Measurements from ENCODE around the gene KPNA3. TPM values are rescaled to one million over a fixed set of nuclear protein-coding genes. Genes with fewer than 3 reads are reported as not detected.
"Not testable (repeated sequence)": the region's sequence is repeated elsewhere in the genome, so short reads cannot be mapped to it uniquely, and the experiment has no call there.

Gene KPNA3
- total RNA-seq, 1 donor from 2014 or later = 60.0 TPM

DNA sequence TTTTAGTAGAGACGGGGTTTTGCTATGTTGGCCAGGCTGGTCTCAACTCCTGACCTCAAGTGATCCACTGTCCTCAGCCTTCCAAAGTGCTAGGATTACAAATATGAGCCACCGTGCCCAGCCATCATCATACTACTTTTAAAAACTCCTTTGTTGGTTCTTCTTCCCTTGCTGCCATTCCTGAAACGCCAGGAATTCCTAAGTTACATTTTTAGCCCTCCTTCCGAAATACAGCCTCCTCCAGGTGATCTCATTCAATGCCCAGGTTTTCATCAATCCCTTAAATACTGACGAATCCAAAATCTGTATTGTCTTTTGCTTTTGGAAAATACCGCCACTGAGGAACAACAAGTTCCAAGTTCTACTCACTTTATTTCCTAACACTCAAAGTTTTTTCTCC lies 75.9 kb downstream of the KPNA3 start:
- no peak for DNase-seq

GRCh38 chr13:49714757-49715156 lies 77.7 kb downstream of the KPNA3 start:
- no peak overlapping the region for H3K4me3 ChIP-seq
- no peak for DNase-seq
- no peak overlapping the region for H3K27ac ChIP-seq (replicated peaks)
- TF ChIP-seq CTCF (IDR thresholded peaks at IDR 0.05; ENCODE audit: borderline replicate concordance) = no peak
- no peaks in the 10 kb centered on the region for H3K27me3 ChIP-seq (ENCODE audit: low read depth)
- intact Hi-C loops (cut with micrococcal nuclease) = no loop called here
- no peaks in the 10 kb centered on the region for H3K4me1 ChIP-seq
- peaks cover 71% of the 10 kb centered on the region for H3K36me3 ChIP-seq
- H3K9me3 ChIP-seq (replicated peaks) = peaks cover 23% of the 10 kb centered on the region

More for the DNA sequence above, 75.9 kb downstream of the KPNA3 start:
- Histone ChIP-seq H3K4me3 (no peak overlapping the region), H3K9me3 (replicated peaks) (peaks cover 23% of the 10 kb centered on the region), H3K27ac (replicated peaks) (no peak overlapping the region), H3K4me1 (no peaks in the 10 kb centered on the region), H3K36me3 (peaks cover 76% of the 10 kb centered on the region), H3K27me3 (ENCODE audit: low read depth) (no peaks in the 10 kb centered on the region)
- no peak for TF ChIP-seq CTCF (IDR thresholded peaks at IDR 0.05; ENCODE audit: borderline replicate concordance)
- intact Hi-C loops (cut with micrococcal nuclease) = no loop called here

- peaks cover 67% of the 10 kb centered on the region for H3K36me3 ChIP-seq
These were observed 81.1 kb downstream of the KPNA3 start for GRCh38 chr13:49711218-49711863.

GRCh38 chr13:49704264-49704663 lies 88.2 kb downstream of the KPNA3 start:
- intact Hi-C loops (cut with micrococcal nuclease); H3K27me3 ChIP-seq (ENCODE audit: low read depth); H3K4me3 ChIP-seq; H3K4me1 ChIP-seq; H3K9me3 ChIP-seq (replicated peaks); DNase-seq; H3K27ac ChIP-seq (replicated peaks): not testable (repeated sequence)
- peaks cover 84% of the 10 kb centered on the region for H3K36me3 ChIP-seq

More at GRCh38 chr13:49711218-49711863, 81.1 kb downstream of the KPNA3 start:
- intact Hi-C loops (cut with micrococcal nuclease) = no loop called here
- H3K4me1 ChIP-seq = no peaks in the 10 kb centered on the region
- DNase-seq = no peak
- H3K4me3 ChIP-seq = no peak overlapping the region
- H3K9me3 ChIP-seq (replicated peaks) = peaks cover 23% of the 10 kb centered on the region
- H3K27me3 ChIP-seq (ENCODE audit: low read depth) = no peaks in the 10 kb centered on the region
- no peak for TF ChIP-seq CTCF (IDR thresholded peaks at IDR 0.05; ENCODE audit: borderline replicate concordance)
- no peak overlapping the region for H3K27ac ChIP-seq (replicated peaks)

DNA sequence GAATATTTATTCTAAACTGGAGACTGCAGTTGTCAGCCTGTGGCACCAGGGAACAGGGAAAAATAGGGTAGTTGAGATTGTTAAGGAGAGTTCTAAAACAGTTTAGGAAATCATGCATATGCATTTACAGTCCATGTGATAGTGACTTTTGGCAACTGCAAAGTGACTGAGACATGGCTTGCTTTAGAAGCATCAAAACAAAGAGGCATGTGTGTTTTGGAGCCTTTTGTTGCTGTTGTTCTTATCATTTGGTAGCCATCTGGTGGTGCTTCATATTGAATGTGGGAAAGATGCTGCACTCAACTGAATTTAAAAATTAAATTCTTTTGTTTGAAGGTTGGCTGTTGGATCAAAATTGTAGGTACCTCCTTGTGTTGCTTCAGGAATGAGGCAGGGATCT lies 91.0 kb downstream of the KPNA3 start:
- no peak overlapping the region for H3K27ac ChIP-seq (replicated peaks)
- H3K27me3 ChIP-seq (ENCODE audit: low read depth) = no peaks in the 10 kb centered on the region
- H3K9me3 ChIP-seq (replicated peaks) = no peaks in the 10 kb centered on the region
- no peaks in the 10 kb centered on the region for H3K4me1 ChIP-seq
- H3K36me3 ChIP-seq = peaks cover 80% of the 10 kb centered on the region
- DNase-seq = no peak
- intact Hi-C loops (cut with micrococcal nuclease) = no loop called here
- H3K4me3 ChIP-seq = no peak overlapping the region
- no peak for TF ChIP-seq CTCF (IDR thresholded peaks at IDR 0.05; ENCODE audit: borderline replicate concordance)

GRCh38 chr13:49697468-49697867 lies 95.0 kb downstream of the KPNA3 start:
- intact Hi-C loops (cut with micrococcal nuclease) = loop anchor here (10.0 kb wide), 1 partner anchor 97 kb away; the partner anchor contains the start of gene KPNA3
- Histone ChIP-seq H3K27ac (replicated peaks) (no peak overlapping the region), H3K36me3 (peaks cover 47% of the 10 kb centered on the region), H3K27me3 (ENCODE audit: low read depth) (no peaks in the 10 kb centered on the region), H3K9me3 (replicated peaks) (no peaks in the 10 kb centered on the region), H3K4me3 (no peak overlapping the region), H3K4me1 (no peaks in the 10 kb centered on the region)
- TF ChIP-seq CTCF (IDR thresholded peaks at IDR 0.05; ENCODE audit: borderline replicate concordance) = no peak
- no peak for DNase-seq

All from left ventricle myocardium inferior (tissue), 1 donor.